SU-DHL-6 (cell line): ENCODE results near the gene ALDH1A3.

Source experiments
- EZH2phosphoT487 ChIP-seq: fragments of 200-600 bp; sonication (generic), shearing (Covaris generic); conservative IDR thresholded peaks from 2 replicates; pipeline ENCODE4 v1.6.1; 2018; ENCODE audit warnings: mild to moderate bottlenecking, antibody characterized with exemption, low read length, moderate library complexity, mixed read lengths
- TF ChIP-seq, protein P1 (sequence below): fragments of 200-600 bp; sonication (generic); IDR thresholded peaks from one replicate; pipeline ENCODE4 v1.5.1; 2017; ENCODE audit warnings: antibody characterized with exemption, mild to moderate bottlenecking, low read length, moderate library complexity; ENCODE audit not compliant: insufficient read depth, poor library complexity, severe bottlenecking

DNA sequence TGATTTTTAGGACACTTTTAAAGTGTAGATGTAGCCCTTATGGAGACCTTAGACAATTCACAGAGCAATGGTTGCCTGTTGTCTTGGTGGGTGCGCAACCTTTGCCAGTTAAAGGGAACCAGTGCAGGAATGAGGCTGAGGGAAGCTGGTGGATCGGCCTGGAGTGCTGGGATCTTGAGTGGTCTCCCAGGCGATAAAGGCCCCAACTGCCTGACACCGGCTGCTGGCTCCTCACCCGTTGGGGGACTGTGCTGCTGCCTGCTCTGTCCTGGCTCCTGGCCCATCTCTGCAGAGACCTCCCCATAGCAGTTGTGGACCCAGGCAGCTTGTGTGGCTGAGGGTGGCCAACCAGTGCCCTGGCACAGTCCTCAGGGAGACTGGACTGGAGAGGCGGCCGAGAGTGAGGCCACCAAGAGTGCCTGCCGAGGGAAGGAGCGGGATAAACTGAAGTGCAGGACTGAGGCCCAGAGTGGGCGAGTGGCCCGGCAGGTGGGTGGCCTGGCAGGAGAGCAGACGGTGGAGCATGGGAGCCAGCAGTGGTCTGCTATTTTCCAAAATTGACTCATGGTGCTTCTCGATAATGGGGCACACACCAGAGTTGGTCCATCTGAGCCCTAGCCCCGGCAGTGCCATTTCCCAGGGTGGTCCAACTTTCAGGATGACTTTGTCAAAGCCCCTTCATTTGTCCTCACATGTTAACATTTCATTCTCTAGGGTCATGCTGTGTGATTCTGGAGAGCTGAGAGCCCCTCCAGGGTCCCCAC is 2.1 kb downstream of the ALDH1A3 start:
- TF ChIP-seq, protein P1, sequence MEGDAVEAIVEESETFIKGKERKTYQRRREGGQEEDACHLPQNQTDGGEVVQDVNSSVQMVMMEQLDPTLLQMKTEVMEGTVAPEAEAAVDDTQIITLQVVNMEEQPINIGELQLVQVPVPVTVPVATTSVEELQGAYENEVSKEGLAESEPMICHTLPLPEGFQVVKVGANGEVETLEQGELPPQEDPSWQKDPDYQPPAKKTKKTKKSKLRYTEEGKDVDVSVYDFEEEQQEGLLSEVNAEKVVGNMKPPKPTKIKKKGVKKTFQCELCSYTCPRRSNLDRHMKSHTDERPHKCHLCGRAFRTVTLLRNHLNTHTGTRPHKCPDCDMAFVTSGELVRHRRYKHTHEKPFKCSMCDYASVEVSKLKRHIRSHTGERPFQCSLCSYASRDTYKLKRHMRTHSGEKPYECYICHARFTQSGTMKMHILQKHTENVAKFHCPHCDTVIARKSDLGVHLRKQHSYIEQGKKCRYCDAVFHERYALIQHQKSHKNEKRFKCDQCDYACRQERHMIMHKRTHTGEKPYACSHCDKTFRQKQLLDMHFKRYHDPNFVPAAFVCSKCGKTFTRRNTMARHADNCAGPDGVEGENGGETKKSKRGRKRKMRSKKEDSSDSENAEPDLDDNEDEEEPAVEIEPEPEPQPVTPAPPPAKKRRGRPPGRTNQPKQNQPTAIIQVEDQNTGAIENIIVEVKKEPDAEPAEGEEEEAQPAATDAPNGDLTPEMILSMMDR, result no peak
- no peak for TF ChIP-seq EZH2phosphoT487
